GM23248 (cell line): ENCODE results near the gene PDYN. TPM values are rescaled to one million over a fixed set of nuclear protein-coding genes. Genes with fewer than 3 reads are reported as not detected.

Experiments
- DNase-seq: peaks from one replicate; pipeline ENCODE4 v3.0.0-alpha.2; 2015
- H2AFZ ChIP-seq: fragments of 200-600 bp; sonication (generic); 2 replicates; pipeline ENCODE4 v1.6.1; 2016; ENCODE audit warnings: antibody characterized with exemption
- H3F3A ChIP-seq: fragments of 200-600 bp; sonication (generic); 2 replicates; pipeline ENCODE4 v1.6.1; 2016; ENCODE audit warnings: mild to moderate bottlenecking, antibody characterized with exemption, mixed run types; ENCODE audit not compliant: insufficient read depth
- H3K27ac ChIP-seq: fragments of 200-600 bp; sonication (generic); 2 replicates; pipeline ENCODE4 v1.5.1; 2016; ENCODE audit warnings: mild to moderate bottlenecking
- H3K27me3 ChIP-seq: fragments of 200-600 bp; sonication (generic); replicated peaks from 2 replicates; pipeline ENCODE4 v1.6.1; 2016; ENCODE audit warnings: mild to moderate bottlenecking; ENCODE audit not compliant: insufficient read depth
- H3K36me3 ChIP-seq: fragments of 200-600 bp; sonication (generic); 2 replicates; pipeline ENCODE4 v1.6.1; 2016; ENCODE audit warnings: low read depth, mild to moderate bottlenecking
- H3K4me1 ChIP-seq: fragments of 200-600 bp; sonication (generic); 2 replicates; pipeline ENCODE4 v1.6.1; 2016; ENCODE audit warnings: mild to moderate bottlenecking; ENCODE audit not compliant: insufficient read depth
- H3K4me2 ChIP-seq: fragments of 200-600 bp; sonication (generic); one replicate; pipeline ENCODE4 v1.6.1; 2016; ENCODE audit warnings: mild to moderate bottlenecking; ENCODE audit not compliant: unreplicated experiment
- H3K4me3 ChIP-seq: fragments of 200-600 bp; sonication (generic); 2 replicates; pipeline ENCODE4 v1.5.1; 2016; ENCODE audit warnings: mild to moderate bottlenecking
- H3K79me2 ChIP-seq: fragments of 200-600 bp; sonication (generic); 2 replicates; pipeline ENCODE4 v1.6.1; 2016; ENCODE audit warnings: mild to moderate bottlenecking; ENCODE audit not compliant: insufficient read depth
- H3K9ac ChIP-seq: fragments of 200-600 bp; sonication (generic); 2 replicates; pipeline ENCODE4 v1.6.1; 2016; ENCODE audit warnings: mild to moderate bottlenecking
- H3K9me2 ChIP-seq: fragments of 200-600 bp; sonication (generic); 2 replicates; pipeline ENCODE4 v1.6.1; 2016; ENCODE audit warnings: mixed run types, mild to moderate bottlenecking, moderate library complexity; ENCODE audit not compliant: insufficient read depth
- H3K9me3 ChIP-seq: fragments of 200-600 bp; sonication (generic); one replicate; pipeline ENCODE4 v1.6.1; 2017; ENCODE audit warnings: low read depth
- H4K20me1 ChIP-seq: fragments of 200-600 bp; sonication (generic); 2 replicates; pipeline ENCODE4 v1.6.0; 2016; ENCODE audit not compliant: insufficient read depth
- EZH2 ChIP-seq: fragments of 200-600 bp; sonication (generic); IDR thresholded peaks from 2 replicates; pipeline ENCODE4 v1.6.1; 2018; ENCODE audit warnings: antibody characterized with exemption, mild to moderate bottlenecking; ENCODE audit not compliant: insufficient read depth, poor library complexity, severe bottlenecking
- EZH2phosphoT487 ChIP-seq: fragments of 200-600 bp; sonication (generic); IDR thresholded peaks from 2 replicates; pipeline ENCODE4 v1.6.1; 2018; ENCODE audit warnings: antibody characterized with exemption, moderate library complexity, mild to moderate bottlenecking, low read depth; ENCODE audit not compliant: insufficient read depth
- WGBS, 2 experiments: methylation state at CpG; one replicate each; pipeline ENCODE4 v1.1.6; 2015 to 2017; ENCODE audit warnings: low lambda C conversion rate in 2 of 2, low coverage in 1 of 2; ENCODE audit errors: missing lambda C conversion rate in 2 of 2; 5-methylcytosine and 5-hydroxymethylcytosine counted together
- in situ Hi-C: fragments of 300-500 bp; cut with MboI; formaldehyde crosslinking; loops from 2 replicates; pipeline ENCODE4 v1.15.0; 2020
- polyA plus RNA-seq: library from polyadenylated mRNA; unstranded; fragments of >200 nt; fragmentation: Nextera tagmentation; extraction: Ambion mirVana; gene quantifications from 2 replicates; pipeline ENCODE4 v1.2.1, GENCODE V29; 2016
- total RNA-seq: library from RNA; depleted of rRNA; stranded (reverse); fragments of >200 nt; shearing (Covaris generic); gene quantifications from 2 replicates; pipeline ENCODE4 v1.2.3, GENCODE V29; 2014

The PDYN gene
- total and polyA plus RNA-seq, 2 experiments from 2014 or later, result not detected

DNA sequence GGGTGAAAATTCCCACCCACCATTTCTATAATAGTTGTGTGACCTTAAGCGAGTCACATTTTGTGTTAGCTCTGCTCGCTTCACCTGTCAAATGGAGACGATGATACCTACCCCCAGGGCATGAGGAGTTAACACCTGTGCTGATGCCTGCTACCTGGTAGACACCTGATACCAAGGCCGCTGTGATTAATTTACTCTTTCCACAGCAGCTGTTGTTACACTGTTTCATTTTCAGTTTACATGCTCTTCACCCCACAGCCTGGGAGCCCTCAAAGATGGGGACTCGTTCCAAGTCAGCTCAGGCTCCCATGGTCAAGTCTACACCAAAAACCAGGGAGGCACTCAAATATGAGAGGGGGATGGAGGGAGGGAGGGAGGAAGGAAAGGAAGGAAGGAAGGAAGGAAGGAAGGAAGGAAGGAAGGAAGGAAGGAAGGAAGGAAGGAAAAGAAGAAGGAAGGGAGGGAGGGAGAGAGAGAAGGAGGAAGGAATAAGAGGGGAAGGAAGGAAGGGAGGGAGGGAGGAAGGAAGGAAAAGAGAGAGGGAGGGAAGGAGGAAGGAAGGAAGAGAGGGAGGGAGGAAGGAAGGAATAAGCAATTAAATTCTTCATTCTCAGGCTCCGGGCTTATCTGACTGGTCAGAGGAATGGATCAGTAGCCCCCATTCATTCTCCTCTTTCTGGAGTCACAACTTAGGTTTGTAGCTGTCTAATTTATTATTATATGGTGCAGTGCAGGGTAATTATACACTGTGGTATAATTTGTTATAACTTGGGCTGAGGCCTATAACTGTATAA, 40.9 kb downstream of the PDYN start:
- Histone ChIP-seq H3F3A (no peaks in the 10 kb centered on the region), H4K20me1 (no peaks in the 10 kb centered on the region), H2AFZ (no peak overlapping the region), H3K27me3 (no peaks in the 10 kb centered on the region), H3K4me3 (no peak overlapping the region), H3K9me3 (no peaks in the 10 kb centered on the region), H3K9ac (no peak overlapping the region), H3K9me2 (no peaks in the 10 kb centered on the region), H3K36me3 (no peaks in the 10 kb centered on the region), H3K4me1 (no peaks in the 10 kb centered on the region), H3K79me2 (no peaks in the 10 kb centered on the region), H3K27ac (no peak overlapping the region), H3K4me2 (no peak overlapping the region)
- 45 to 47% methylated on average over 6 of the region's 6 CpGs for WGBS, 2 experiments
- in situ Hi-C loops, result no loop called here
- no peak for DNase-seq
- TF ChIP-seq EZH2phosphoT487 (no peak), EZH2 (no peak)

DNA sequence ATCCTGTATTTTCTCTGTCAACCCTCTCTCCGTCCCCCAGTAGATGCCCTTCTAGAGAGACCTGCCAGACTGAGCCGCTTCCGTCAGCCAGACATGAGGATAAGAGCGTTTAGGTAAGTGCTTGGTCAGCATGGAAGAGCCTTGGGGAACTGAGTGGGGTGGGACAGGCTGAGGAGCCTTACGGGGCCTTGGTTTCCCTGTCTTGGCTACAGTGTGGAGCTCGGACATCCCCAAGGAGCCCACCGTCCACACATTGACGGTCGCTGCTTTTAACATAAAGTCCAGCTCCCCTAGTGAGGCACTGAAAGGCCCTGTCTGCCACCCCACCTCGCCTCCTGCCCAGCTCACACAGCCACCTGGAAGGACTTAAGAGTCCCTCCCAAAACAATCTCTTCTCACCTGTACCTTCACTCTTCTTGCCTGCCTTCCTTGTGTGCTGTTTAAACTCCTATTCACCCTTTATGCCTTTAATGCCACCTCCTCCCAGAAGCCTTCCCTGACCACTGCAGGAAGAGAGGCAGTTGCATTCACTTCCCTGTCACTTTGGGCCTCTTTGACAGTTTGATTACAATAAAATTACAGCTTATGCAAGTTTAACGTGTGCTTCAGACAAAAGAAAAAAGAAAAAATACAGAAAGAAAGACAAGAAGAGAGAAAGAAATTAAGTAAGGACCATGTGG, 42.3 kb downstream of the PDYN start:
- Histone ChIP-seq H2AFZ (no peak overlapping the region), H3K27ac (no peak overlapping the region), H4K20me1 (no peaks in the 10 kb centered on the region), H3F3A (no peaks in the 10 kb centered on the region), H3K79me2 (no peaks in the 10 kb centered on the region), H3K9me3 (no peaks in the 10 kb centered on the region), H3K9me2 (no peaks in the 10 kb centered on the region), H3K9ac (no peak overlapping the region), H3K4me2 (no peak overlapping the region), H3K4me3 (no peak overlapping the region), H3K36me3 (no peaks in the 10 kb centered on the region), H3K27me3 (no peaks in the 10 kb centered on the region), H3K4me1 (no peaks in the 10 kb centered on the region)
- in situ Hi-C loops, result no loop called here
- TF ChIP-seq EZH2phosphoT487, result no peak
- WGBS, 2 experiments, result 80 to 88% methylated on average over 10 to 11 of the region's 11 CpGs
- no peak for DNase-seq

DNA sequence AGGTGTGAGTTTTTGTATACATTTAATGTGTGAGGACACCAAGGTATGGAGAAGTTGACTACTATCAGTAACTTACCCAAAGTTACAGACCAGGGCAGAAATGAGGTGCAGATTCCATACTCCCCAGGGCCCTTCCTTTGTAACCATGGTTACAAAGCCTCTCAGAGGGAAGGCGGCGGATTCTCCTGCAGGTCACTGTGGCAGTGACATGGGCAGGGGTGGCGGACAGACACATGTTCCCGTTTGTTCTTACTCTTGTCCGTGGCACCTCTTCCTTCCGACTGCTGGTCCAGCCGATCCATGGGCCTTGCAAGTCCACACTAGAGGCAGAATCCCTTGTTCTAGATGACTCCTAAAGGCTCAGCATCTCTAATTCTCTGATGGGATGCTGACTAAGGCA, 43.0 kb downstream of the PDYN start:
- Histone ChIP-seq H3K9me2 (no peaks in the 10 kb centered on the region), H3K9me3 (no peaks in the 10 kb centered on the region), H3K27ac (no peak overlapping the region), H3F3A (no peaks in the 10 kb centered on the region), H2AFZ (no peak overlapping the region), H3K4me1 (no peaks in the 10 kb centered on the region), H4K20me1 (no peaks in the 10 kb centered on the region), H3K4me3 (no peak overlapping the region), H3K36me3 (no peaks in the 10 kb centered on the region), H3K4me2 (no peak overlapping the region), H3K79me2 (no peaks in the 10 kb centered on the region), H3K9ac (no peak overlapping the region), H3K27me3 (no peaks in the 10 kb centered on the region)
- 81 to 85% methylated on average over 7 of the region's 7 CpGs for WGBS, 2 experiments
- in situ Hi-C loops, result no loop called here
- TF ChIP-seq EZH2phosphoT487 (no peak), EZH2 (no peak)
- no peak for DNase-seq

DNA sequence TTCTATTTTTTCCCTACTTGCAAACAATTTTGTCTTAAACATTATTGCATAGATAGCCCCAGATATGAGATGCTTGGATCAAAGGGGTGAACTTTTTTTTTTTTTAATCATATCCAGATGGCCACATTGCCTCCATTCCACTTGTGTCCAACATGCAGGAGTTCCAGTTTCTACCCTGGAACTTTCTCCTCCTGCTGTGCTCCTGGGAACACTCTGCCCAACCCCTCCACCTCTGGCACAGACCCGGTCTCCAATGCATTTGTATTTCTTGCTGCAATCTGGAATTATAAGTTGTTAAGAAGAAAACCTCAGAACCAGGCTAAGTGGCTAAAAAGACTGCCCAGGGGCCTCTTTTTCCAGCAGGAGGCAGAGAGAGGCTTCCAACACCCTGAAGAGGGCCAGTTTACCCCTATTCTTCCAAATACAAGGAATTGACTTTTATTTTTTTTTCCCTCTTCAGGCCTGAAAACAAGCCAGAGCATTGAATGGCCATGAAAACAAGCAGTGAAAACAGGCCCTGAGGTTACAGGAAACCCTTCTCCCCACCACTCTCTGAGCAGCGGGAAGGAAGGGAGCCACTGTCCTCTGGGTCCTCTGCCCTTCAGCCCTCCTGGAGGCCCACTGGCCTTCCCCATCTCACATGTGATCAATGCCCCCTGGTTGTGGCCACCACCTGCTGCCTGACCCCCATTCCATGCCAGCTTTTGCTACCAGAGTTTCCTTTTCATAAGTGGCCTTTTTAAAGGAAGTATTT, 44.3 kb downstream of the PDYN start:
- 48 to 58% methylated on average over 2 of the region's 2 CpGs for WGBS, 2 experiments
- Histone ChIP-seq H3K9me2 (no peaks in the 10 kb centered on the region), H3K9me3 (no peaks in the 10 kb centered on the region), H3K4me1 (peaks cover 10% of the 10 kb centered on the region), H3K4me3 (no peak overlapping the region), H3K27me3 (no peaks in the 10 kb centered on the region), H3K27ac (no peak overlapping the region), H3K36me3 (no peaks in the 10 kb centered on the region), H3K4me2 (no peak overlapping the region), H3F3A (peaks cover 5% of the 10 kb centered on the region), H3K9ac (no peak overlapping the region), H4K20me1 (no peaks in the 10 kb centered on the region), H3K79me2 (no peaks in the 10 kb centered on the region), H2AFZ (no peak overlapping the region)
- no peak for DNase-seq
- in situ Hi-C loops, result no loop called here
- TF ChIP-seq EZH2phosphoT487 (no peak), EZH2 (no peak)
